H9 (cell line): ENCODE data around the gene NTF3. TPM values are rescaled to one million over a fixed set of nuclear protein-coding genes. Genes with fewer than 3 reads are reported as not detected.

Experiments used
- DNase-seq: peaks from one replicate; pipeline ENCODE4 v3.0.0-alpha.2; 2017
- H2AFZ ChIP-seq: one replicate; pipeline ENCODE4 v1.6.1; 2013; ENCODE audit warnings: mild to moderate bottlenecking, low read length, control low read depth, moderate library complexity
- H2AK5ac ChIP-seq: 2 replicates; pipeline ENCODE4 v1.6.1; 2013; ENCODE audit warnings: low read length, control low read depth, mixed read lengths; ENCODE audit not compliant: insufficient read length
- H2BK120ac ChIP-seq: one replicate; pipeline ENCODE4 v1.6.1; 2013; ENCODE audit warnings: low read depth, mild to moderate bottlenecking, low read length, control low read depth, inconsistent platforms; ENCODE audit not compliant: poor library complexity, severe bottlenecking
- H2BK12ac ChIP-seq: 2 replicates; pipeline ENCODE4 v1.6.1; 2013; ENCODE audit warnings: low read length, control low read depth, mixed read lengths, low read depth; ENCODE audit not compliant: insufficient read length
- H2BK15ac ChIP-seq: 2 replicates; pipeline ENCODE4 v1.6.1; 2013; ENCODE audit warnings: low read depth, low read length, control low read depth
- H2BK20ac ChIP-seq: one replicate; pipeline ENCODE4 v1.6.1; 2013; ENCODE audit warnings: low read depth, mild to moderate bottlenecking, low read length, control low read depth, inconsistent platforms; ENCODE audit not compliant: poor library complexity, severe bottlenecking
- H2BK5ac ChIP-seq: 2 replicates; pipeline ENCODE4 v1.6.1; 2013; ENCODE audit warnings: low read length, control low read depth, mixed read lengths; ENCODE audit not compliant: insufficient read length
- H3K14ac ChIP-seq: 2 replicates; pipeline ENCODE4 v1.6.1; 2013; ENCODE audit warnings: low read length, control low read depth; ENCODE audit not compliant: insufficient read depth
- H3K18ac ChIP-seq: 2 replicates; pipeline ENCODE4 v1.6.1; 2013; ENCODE audit warnings: low read depth, mild to moderate bottlenecking, mixed read lengths, low read length, control low read depth; ENCODE audit not compliant: insufficient read length
- H3K23ac ChIP-seq: 2 replicates; pipeline ENCODE4 v1.6.1; 2013; ENCODE audit warnings: low read length, control low read depth, mixed read lengths, low read depth; ENCODE audit not compliant: insufficient read length
- H3K23me2 ChIP-seq: 2 replicates; pipeline ENCODE4 v1.6.1; 2013; ENCODE audit warnings: low read depth, mild to moderate bottlenecking, mixed read lengths, low read length, control low read depth; ENCODE audit not compliant: insufficient read length, poor library complexity, severe bottlenecking
- H3K27ac ChIP-seq: 2 replicates; pipeline ENCODE4 v1.5.1; 2013; ENCODE audit warnings: low read length, control low read depth, mixed read lengths, low read depth; ENCODE audit not compliant: insufficient read length
- H3K27me3 ChIP-seq: 2 replicates; pipeline ENCODE4 v1.6.1; 2013; ENCODE audit warnings: low read length, control low read depth, inconsistent platforms; ENCODE audit not compliant: insufficient read depth
- H3K4ac ChIP-seq: 2 replicates; pipeline ENCODE4 v1.6.1; 2013; ENCODE audit warnings: low read depth, mild to moderate bottlenecking, control low read depth, inconsistent platforms, low read length, moderate library complexity
- H3K4me1 ChIP-seq: 2 replicates; pipeline ENCODE4 v1.6.1; 2013; ENCODE audit warnings: low read length, control low read depth, inconsistent platforms; ENCODE audit not compliant: insufficient read depth
- H3K4me2 ChIP-seq: 2 replicates; pipeline ENCODE4 v1.6.1; 2013; ENCODE audit warnings: low read length, control low read depth, mixed read lengths; ENCODE audit not compliant: insufficient read length, insufficient read depth
- H3K56ac ChIP-seq: 2 replicates; pipeline ENCODE4 v1.6.1; 2013; ENCODE audit warnings: low read depth, mild to moderate bottlenecking, mixed read lengths, low read length, control low read depth; ENCODE audit not compliant: insufficient read length
- H3K79me1 ChIP-seq: 2 replicates; pipeline ENCODE4 v1.6.1; 2013; ENCODE audit warnings: low read depth, mild to moderate bottlenecking, moderate library complexity, low read length, control low read depth, inconsistent platforms; ENCODE audit not compliant: insufficient read depth, poor library complexity, severe bottlenecking
- H3K79me2 ChIP-seq: 2 replicates; pipeline ENCODE4 v1.6.1; 2013; ENCODE audit warnings: low read length, control low read depth, inconsistent platforms; ENCODE audit not compliant: insufficient read depth
- H3K9ac ChIP-seq: 2 replicates; pipeline ENCODE4 v1.6.1; 2013; ENCODE audit warnings: low read length, control low read depth, mixed read lengths; ENCODE audit not compliant: insufficient read length; ENCODE audit errors: extremely low read depth
- H3K9me3 ChIP-seq: one replicate; pipeline ENCODE4 v1.6.1; 2013; ENCODE audit warnings: low read depth, low read length, inconsistent platforms; ENCODE audit not compliant: control insufficient read depth
- H3T11ph ChIP-seq: one replicate; pipeline ENCODE4 v1.6.1; 2013; ENCODE audit warnings: mild to moderate bottlenecking, low read length, control low read depth, inconsistent platforms
- H4K20me1 ChIP-seq: one replicate; pipeline ENCODE4 v1.6.1; 2013; ENCODE audit not compliant: control insufficient read depth, insufficient read length, insufficient read depth
- H4K5ac ChIP-seq: 2 replicates; pipeline ENCODE4 v1.6.1; 2013; ENCODE audit warnings: low read depth, mild to moderate bottlenecking, mixed read lengths, low read length, control low read depth; ENCODE audit not compliant: insufficient read length
- H4K8ac ChIP-seq: replicated peaks from 2 replicates; pipeline ENCODE4 v1.6.1; 2013; ENCODE audit warnings: low read length, control low read depth, mixed read lengths, low read depth; ENCODE audit not compliant: insufficient read length
- H4K91ac ChIP-seq: 2 replicates; pipeline ENCODE4 v1.6.1; 2013; ENCODE audit warnings: low read depth, mild to moderate bottlenecking, moderate library complexity, mixed read lengths, low read length, control low read depth; ENCODE audit not compliant: insufficient read length
- H3K27ac Mint-ChIP-seq, 3 experiments: 2 replicates in 2 of 3; 3 replicates in 1 of 3; pipeline ENCODE4 v1.8.0; 2020 to 2021; ENCODE audit warnings: mixed read lengths in 3 of 3, mild to moderate bottlenecking in 1 of 3, moderate library complexity in 1 of 3
- H3K27me3 Mint-ChIP-seq: 2 replicates; pipeline ENCODE4 v1.8.0; 2021; ENCODE audit warnings: low read depth, mild to moderate bottlenecking, moderate library complexity, mixed read lengths
- H3K36me3 Mint-ChIP-seq, 3 experiments: 2 replicates in 2 of 3; 3 replicates in 1 of 3; pipeline ENCODE4 v1.8.0; 2020 to 2021; ENCODE audit warnings: low read depth in 3 of 3, mixed read lengths in 3 of 3; ENCODE audit not compliant: insufficient read depth in 1 of 3
- H3K4me1 Mint-ChIP-seq, 2 experiments: 2 replicates each; pipeline ENCODE4 v1.8.0; 2020; ENCODE audit warnings: mixed read lengths in 2 of 2
- H3K4me3 Mint-ChIP-seq, 2 experiments: 2 replicates in 1 of 2; 3 replicates in 1 of 2; pipeline ENCODE4 v1.8.0; 2020 to 2021; ENCODE audit warnings: mild to moderate bottlenecking in 2 of 2, mixed read lengths in 2 of 2, moderate library complexity in 1 of 2
- H3K9me3 Mint-ChIP-seq, 2 experiments: 2 replicates in 1 of 2; 3 replicates in 1 of 2; pipeline ENCODE4 v1.8.0; 2020; ENCODE audit warnings: mild to moderate bottlenecking in 2 of 2, mixed read lengths in 2 of 2, moderate library complexity in 1 of 2
- WGBS: extraction: QIAGEN DNeasy Blood & Tissue Kit; methylation state at CpG from one replicate; pipeline ENCODE4 v1.1.7; 2013; ENCODE audit warnings: missing lambda C conversion rate, low lambda C conversion rate, mixed read lengths; ENCODE audit not compliant: insufficient read length; ENCODE audit errors: extremely low coverage; 5-methylcytosine and 5-hydroxymethylcytosine counted together
- total RNA-seq: library from RNA; stranded (reverse); gene quantifications from 2 replicates; pipeline ENCODE4 v1.2.1, GENCODE V29; 2021
- TF ChIP-seq, protein P1 (sequence below): fragments of 200-600 bp; sonication (generic); conservative IDR thresholded peaks from 3 replicates; pipeline ENCODE4 v1.8.0; 2021; ENCODE audit warnings: antibody characterized with exemption, mild to moderate bottlenecking

Gene NTF3
- total RNA-seq, 1 experiment from 2014 or later = 0.48 TPM

GRCh38 chr12:5470703-5471102 is 38.8 kb downstream of the NTF3 start:
- Histone ChIP-seq H2BK5ac (no peak overlapping the region), H2BK12ac (no peak overlapping the region), H3K79me2 (no peaks in the 10 kb centered on the region), H3K14ac (no peak overlapping the region), H4K20me1 (no peaks in the 10 kb centered on the region), H3K27me3 (no peaks in the 10 kb centered on the region), H3K56ac (no peak overlapping the region), H2AK5ac (no peak overlapping the region), H2BK20ac (no peak overlapping the region), H2BK120ac (no peak overlapping the region), H3K4ac (no peak overlapping the region), H2AFZ (no peak overlapping the region), H3K4me2 (no peak overlapping the region), H3T11ph (no peak overlapping the region), H3K4me1 (peaks cover 4% of the 10 kb centered on the region; the same call in 1 of the 2 replicates), H4K5ac (no peak overlapping the region), H3K18ac (no peak overlapping the region), H3K23me2 (no peaks in the 10 kb centered on the region), H3K23ac (no peak overlapping the region), H3K9me3 (no peaks in the 10 kb centered on the region), H4K8ac (no peak overlapping the region), H3K9ac (no peak overlapping the region), H4K91ac (no peak overlapping the region), H2BK15ac (no peak overlapping the region), H3K27ac (no peak overlapping the region), H3K79me1 (no peaks in the 10 kb centered on the region)
- DNase-seq = no peak
- Mint-ChIP-seq H3K27ac (peak overlapping the region in 1 of 3 experiments; percentile 11; a peak in 2 of 7 replicates), H3K9me3 (no peaks in the 10 kb centered on the region), H3K27me3 (peaks cover 18% of the 10 kb centered on the region), H3K36me3 (no peaks in the 10 kb centered on the region; a peak in 1 of 7 replicates), H3K4me3 (no peak overlapping the region), H3K4me1 (peaks cover 18 to 21% of the 10 kb centered on the region in 2 experiments)
- WGBS = no CpG with 5 or more reads among the region's 2 CpGs
- TF ChIP-seq, protein P1, sequence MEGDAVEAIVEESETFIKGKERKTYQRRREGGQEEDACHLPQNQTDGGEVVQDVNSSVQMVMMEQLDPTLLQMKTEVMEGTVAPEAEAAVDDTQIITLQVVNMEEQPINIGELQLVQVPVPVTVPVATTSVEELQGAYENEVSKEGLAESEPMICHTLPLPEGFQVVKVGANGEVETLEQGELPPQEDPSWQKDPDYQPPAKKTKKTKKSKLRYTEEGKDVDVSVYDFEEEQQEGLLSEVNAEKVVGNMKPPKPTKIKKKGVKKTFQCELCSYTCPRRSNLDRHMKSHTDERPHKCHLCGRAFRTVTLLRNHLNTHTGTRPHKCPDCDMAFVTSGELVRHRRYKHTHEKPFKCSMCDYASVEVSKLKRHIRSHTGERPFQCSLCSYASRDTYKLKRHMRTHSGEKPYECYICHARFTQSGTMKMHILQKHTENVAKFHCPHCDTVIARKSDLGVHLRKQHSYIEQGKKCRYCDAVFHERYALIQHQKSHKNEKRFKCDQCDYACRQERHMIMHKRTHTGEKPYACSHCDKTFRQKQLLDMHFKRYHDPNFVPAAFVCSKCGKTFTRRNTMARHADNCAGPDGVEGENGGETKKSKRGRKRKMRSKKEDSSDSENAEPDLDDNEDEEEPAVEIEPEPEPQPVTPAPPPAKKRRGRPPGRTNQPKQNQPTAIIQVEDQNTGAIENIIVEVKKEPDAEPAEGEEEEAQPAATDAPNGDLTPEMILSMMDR = no peak
